Neural progenitor cell (in vitro differentiated cells): ENCODE data around the gene BCAR1. TPM values are rescaled to one million over a fixed set of nuclear protein-coding genes. Genes with fewer than 3 reads are reported as not detected.

Source experiments
- DNase-seq: peaks from one replicate; pipeline ENCODE4 v3.0.0-alpha.2; 2016; ENCODE audit warnings: low spot score
- H2AFZ ChIP-seq: fragments of 200-600 bp; sonication (generic); replicated peaks from 2 replicates; pipeline ENCODE4 v1.6.1; 2016; ENCODE audit warnings: antibody characterized with exemption
- H3F3A ChIP-seq: fragments of 200-600 bp; sonication (generic); 2 replicates; pipeline ENCODE4 v1.6.1; 2016; ENCODE audit warnings: antibody characterized with exemption, low read depth
- H3K27ac ChIP-seq: fragments of 200-600 bp; sonication (generic); 2 replicates; pipeline ENCODE4 v1.5.1; 2016; ENCODE audit warnings: mild to moderate bottlenecking
- H3K27me3 ChIP-seq: fragments of 200-600 bp; sonication (generic); 2 replicates; pipeline ENCODE4 v1.6.1; 2016; ENCODE audit warnings: mild to moderate bottlenecking, moderate library complexity
- H3K36me3 ChIP-seq: fragments of 200-600 bp; sonication (generic); 2 replicates; pipeline ENCODE4 v1.5.1; 2016
- H3K4me1 ChIP-seq: fragments of 200-600 bp; sonication (generic); 2 replicates; pipeline ENCODE4 v1.6.1; 2016; ENCODE audit warnings: mixed run types
- H3K4me2 ChIP-seq: fragments of 200-600 bp; sonication (generic); 2 replicates; pipeline ENCODE4 v1.6.1; 2016
- H3K4me3 ChIP-seq: fragments of 200-600 bp; sonication (generic); 2 replicates; pipeline ENCODE4 v1.5.1; 2016
- H3K79me2 ChIP-seq: fragments of 200-600 bp; sonication (generic); 2 replicates; pipeline ENCODE4 v1.6.1; 2016; ENCODE audit warnings: low read depth
- H3K9ac ChIP-seq: fragments of 200-600 bp; sonication (generic); 2 replicates; pipeline ENCODE4 v1.6.1; 2016
- H3K9me3 ChIP-seq: fragments of 200-600 bp; sonication (generic); 2 replicates; pipeline ENCODE4 v1.5.1; 2016; ENCODE audit warnings: low read depth
- H4K20me1 ChIP-seq: fragments of 200-600 bp; sonication (generic); 2 replicates; pipeline ENCODE4 v1.6.1; 2016; ENCODE audit warnings: low read depth
- H3K27ac Mint-ChIP-seq: 3 replicates; pipeline ENCODE4 v1.8.0; 2021; ENCODE audit warnings: mixed read lengths
- H3K27me3 Mint-ChIP-seq: 2 replicates; pipeline ENCODE4 v1.8.0; 2022; ENCODE audit warnings: low read depth, mild to moderate bottlenecking, inconsistent platforms, moderate library complexity, mixed read lengths; ENCODE audit not compliant: insufficient read depth
- H3K36me3 Mint-ChIP-seq: 3 replicates; pipeline ENCODE4 v1.8.0; 2021; ENCODE audit warnings: mixed read lengths
- H3K4me1 Mint-ChIP-seq: 3 replicates; pipeline ENCODE4 v1.8.0; 2021; ENCODE audit warnings: mixed read lengths
- H3K4me3 Mint-ChIP-seq: 3 replicates; pipeline ENCODE4 v1.8.0; 2021; ENCODE audit warnings: mild to moderate bottlenecking, moderate library complexity, mixed read lengths
- H3K9me3 Mint-ChIP-seq: 3 replicates; pipeline ENCODE4 v1.8.0; 2020; ENCODE audit warnings: mixed read lengths
- CTCF ChIP-seq: fragments of 200-600 bp; sonication (generic); IDR thresholded peaks from 2 replicates; pipeline ENCODE4 v1.5.1; 2017; ENCODE audit warnings: antibody characterized with exemption, mild to moderate bottlenecking
- EZH2 ChIP-seq: fragments of 200-600 bp; sonication (generic); IDR thresholded peaks from 2 replicates; pipeline ENCODE4 v1.6.1; 2017; ENCODE audit warnings: antibody characterized with exemption, mild to moderate bottlenecking, moderate library complexity
- EZH2phosphoT487 ChIP-seq: fragments of 200-600 bp; sonication (generic); IDR thresholded peaks from 2 replicates; pipeline ENCODE4 v1.6.1; 2017; ENCODE audit warnings: antibody characterized with exemption
- total RNA-seq: library from RNA; depleted of rRNA; stranded (reverse); fragments of >200 nt; gene quantifications from 2 replicates; pipeline ENCODE4 v1.2.3, GENCODE V29; 2015; ENCODE audit warnings: low replicate concordance

BCAR1 gene
- total RNA-seq, 1 donor from 2014 or later: 10.9 TPM

GRCh38 chr16:75248142-75248535 lies 3.3 kb downstream of the BCAR1 start:
- H3K79me2 ChIP-seq: peaks cover 80% of the 10 kb centered on the region
- Mint-ChIP-seq H3K27ac (peak overlapping the region; percentile 65), H3K4me1 (peaks cover 80% of the 10 kb centered on the region), H3K4me3 (no peak overlapping the region), H3K9me3 (no peaks in the 10 kb centered on the region), H3K36me3 (peaks cover 7% of the 10 kb centered on the region), H3K27me3 (peaks cover 10% of the 10 kb centered on the region)
- H3K4me3 ChIP-seq: no peak overlapping the region
- no peaks in the 10 kb centered on the region for H3K36me3 ChIP-seq
- H3F3A ChIP-seq: peaks cover 18% of the 10 kb centered on the region
- no peaks in the 10 kb centered on the region for H3K9me3 ChIP-seq
- no peak overlapping the region for H3K4me2 ChIP-seq
- H3K27me3 ChIP-seq: peaks cover 11% of the 10 kb centered on the region
- DNase-seq: no peak
- no peak overlapping the region for H3K27ac ChIP-seq
- no peak overlapping the region for H3K9ac ChIP-seq
- no peak overlapping the region for H2AFZ ChIP-seq
- H4K20me1 ChIP-seq: peaks cover 95% of the 10 kb centered on the region
- H3K4me1 ChIP-seq: peaks cover 47% of the 10 kb centered on the region
- no peak for TF ChIP-seq EZH2
- no peak for TF ChIP-seq EZH2phosphoT487
- TF ChIP-seq CTCF: no peak

GRCh38 chr16:75247249-75247648 lies 4.2 kb downstream of the BCAR1 start:
- peaks cover 73% of the 10 kb centered on the region for H3K4me1 Mint-ChIP-seq
- peaks cover 38% of the 10 kb centered on the region for H3K4me1 ChIP-seq
- no peak for TF ChIP-seq CTCF
- TF ChIP-seq EZH2phosphoT487: no peak
- TF ChIP-seq EZH2: no peak

GRCh38 chr16:75246504-75247205 lies 4.8 kb downstream of the BCAR1 start:
- Mint-ChIP-seq H3K36me3 (peaks cover 17% of the 10 kb centered on the region), H3K4me3 (peak overlapping the region; percentile 41), H3K27ac (peak overlapping the region; percentile 96), H3K27me3 (peaks cover 13% of the 10 kb centered on the region), H3K4me1 (peaks cover 70% of the 10 kb centered on the region), H3K9me3 (no peaks in the 10 kb centered on the region)
- Histone ChIP-seq H3K36me3 (no peaks in the 10 kb centered on the region), H3K4me3 (no peak overlapping the region), H2AFZ (no peak overlapping the region), H3K79me2 (peaks cover 84% of the 10 kb centered on the region), H3K4me1 (peaks cover 34% of the 10 kb centered on the region), H3K9me3 (no peaks in the 10 kb centered on the region), H3K27ac (peak overlapping the region; percentile 39), H3F3A (peaks cover 6% of the 10 kb centered on the region), H3K27me3 (peaks cover 11% of the 10 kb centered on the region), H3K9ac (no peak overlapping the region), H3K4me2 (no peak overlapping the region), H4K20me1 (peaks cover 83% of the 10 kb centered on the region)
- no peak for DNase-seq
- no peak for TF ChIP-seq EZH2
- no peak for TF ChIP-seq EZH2phosphoT487
- no peak for TF ChIP-seq CTCF

More at GRCh38 chr16:75247249-75247648, 4.2 kb downstream of the BCAR1 start:
- H3K9ac ChIP-seq: no peak overlapping the region
- no peak overlapping the region for H2AFZ ChIP-seq
- H3K79me2 ChIP-seq: peaks cover 84% of the 10 kb centered on the region
- no peak overlapping the region for H3K27ac ChIP-seq
- no peak for DNase-seq
- H3K4me3 ChIP-seq: no peak overlapping the region
- Mint-ChIP-seq H3K27ac (peak overlapping the region; percentile 96), H3K36me3 (peaks cover 14% of the 10 kb centered on the region), H3K4me3 (no peak overlapping the region), H3K27me3 (peaks cover 10% of the 10 kb centered on the region), H3K9me3 (no peaks in the 10 kb centered on the region)
- no peaks in the 10 kb centered on the region for H3K36me3 ChIP-seq
- peaks cover 89% of the 10 kb centered on the region for H4K20me1 ChIP-seq
- H3K27me3 ChIP-seq: peaks cover 11% of the 10 kb centered on the region
- peaks cover 12% of the 10 kb centered on the region for H3F3A ChIP-seq
- H3K4me2 ChIP-seq: no peak overlapping the region
- H3K9me3 ChIP-seq: no peaks in the 10 kb centered on the region
